ENCODE measurements around the gene PTMA. TPM values are rescaled to one million over a fixed set of nuclear protein-coding genes. Genes with fewer than 3 reads are reported as not detected.
A peak's percentile ranks its signal among the peaks of the same experiment; 100 is the strongest.
"Not testable (repeated sequence)": the region's sequence is repeated elsewhere in the genome, so short reads cannot be mapped to it uniquely, and the experiment has no call there.

The PTMA gene
- total RNA-seq, 1 donor from 2014 or later, result 1,131 TPM

DNA sequence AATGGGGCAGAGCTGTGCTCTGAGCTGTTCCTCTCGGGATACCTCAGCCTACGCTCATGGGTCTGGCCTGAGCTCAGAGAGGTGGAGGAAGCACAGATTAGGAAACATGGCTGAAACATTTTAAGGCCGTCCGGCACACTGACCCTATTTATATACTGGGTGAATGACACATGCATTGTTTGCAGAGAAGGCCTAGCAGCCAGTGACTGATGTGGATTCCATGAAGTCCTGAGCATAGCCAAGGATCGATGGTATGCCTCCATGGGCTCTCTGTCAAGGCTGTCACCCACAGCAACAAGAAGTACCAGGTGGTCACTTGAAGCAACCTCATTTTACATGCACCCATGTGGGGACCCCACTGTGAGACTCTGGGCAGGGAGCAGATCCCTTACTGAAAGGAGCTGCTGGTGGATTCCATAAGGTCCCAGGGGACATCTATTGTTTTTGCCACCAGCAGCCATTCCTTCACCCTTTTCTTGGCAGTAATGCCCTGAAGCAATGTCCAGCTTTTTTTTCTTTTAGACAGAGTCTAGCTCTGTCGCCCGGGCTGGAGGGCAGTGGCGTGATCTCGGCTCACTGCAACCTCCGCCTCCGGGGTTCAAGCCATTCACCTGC lies 8.4 kb downstream of the PTMA start:
- peak; percentile 49 for DNase-seq

DNA sequence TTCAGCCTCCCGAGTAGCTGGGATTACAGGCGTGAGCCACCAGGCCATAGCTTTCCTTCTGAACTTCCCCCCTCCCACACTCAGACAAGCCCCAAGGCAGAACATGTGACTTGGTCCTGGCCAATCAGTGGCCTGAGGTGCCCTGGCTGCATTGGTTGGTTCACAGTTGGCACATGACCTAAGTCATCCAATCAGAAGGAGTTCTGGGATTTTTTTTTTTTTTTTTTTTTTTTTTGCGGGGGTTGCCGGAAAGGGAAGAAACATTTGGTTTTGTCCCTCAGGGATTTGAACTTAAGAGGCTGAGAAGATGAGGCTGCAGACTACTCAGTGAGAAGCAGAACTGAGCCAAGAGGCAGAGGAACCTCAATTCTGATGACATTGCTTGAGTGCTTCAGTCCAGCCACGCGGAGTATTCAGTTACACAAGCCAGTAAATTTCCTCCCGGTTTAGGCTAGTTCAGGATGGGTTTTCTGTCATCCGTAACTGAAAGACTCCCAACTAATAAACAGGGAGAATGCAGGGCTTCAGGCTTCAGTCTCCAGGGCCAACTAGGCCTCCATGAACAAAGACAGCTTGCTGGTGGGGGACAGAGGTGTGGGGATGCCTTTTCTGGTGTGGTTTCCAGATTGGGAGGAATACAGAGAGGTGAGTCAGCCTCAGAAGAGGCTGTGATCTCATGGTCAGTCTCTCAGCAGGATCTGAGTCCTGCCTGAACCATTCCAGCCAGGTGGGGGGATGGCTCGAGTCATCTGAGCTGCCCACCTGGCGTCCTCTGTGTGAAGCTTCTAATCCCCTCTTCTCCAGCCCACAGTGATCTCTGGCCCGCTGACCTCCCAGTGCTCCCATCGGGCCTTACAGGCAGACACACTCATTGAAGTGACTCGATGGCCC lies 9.2 kb downstream of the PTMA start:
- peak; percentile 30 for DNase-seq

DNA sequence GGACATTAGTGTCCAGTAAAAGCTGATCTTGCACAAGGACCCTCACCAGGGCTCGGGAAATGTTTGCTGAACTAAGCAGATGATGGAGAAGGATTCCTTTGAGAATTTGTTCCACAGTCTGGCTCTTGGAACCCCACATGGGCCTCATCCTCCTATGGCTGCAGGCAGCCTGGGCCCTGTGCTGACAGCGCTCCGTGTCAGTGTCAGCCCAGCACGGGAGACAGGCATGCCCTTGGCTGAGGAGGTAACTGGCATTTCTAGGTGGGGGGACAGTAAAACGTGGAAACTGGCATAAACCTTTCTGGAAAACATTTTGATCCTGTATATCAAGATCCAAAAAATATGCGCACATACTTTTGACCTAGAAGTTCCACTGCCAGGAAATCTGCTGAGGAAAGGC lies 10.5 kb downstream of the PTMA start:
- DNase-seq, result no peak

DNA sequence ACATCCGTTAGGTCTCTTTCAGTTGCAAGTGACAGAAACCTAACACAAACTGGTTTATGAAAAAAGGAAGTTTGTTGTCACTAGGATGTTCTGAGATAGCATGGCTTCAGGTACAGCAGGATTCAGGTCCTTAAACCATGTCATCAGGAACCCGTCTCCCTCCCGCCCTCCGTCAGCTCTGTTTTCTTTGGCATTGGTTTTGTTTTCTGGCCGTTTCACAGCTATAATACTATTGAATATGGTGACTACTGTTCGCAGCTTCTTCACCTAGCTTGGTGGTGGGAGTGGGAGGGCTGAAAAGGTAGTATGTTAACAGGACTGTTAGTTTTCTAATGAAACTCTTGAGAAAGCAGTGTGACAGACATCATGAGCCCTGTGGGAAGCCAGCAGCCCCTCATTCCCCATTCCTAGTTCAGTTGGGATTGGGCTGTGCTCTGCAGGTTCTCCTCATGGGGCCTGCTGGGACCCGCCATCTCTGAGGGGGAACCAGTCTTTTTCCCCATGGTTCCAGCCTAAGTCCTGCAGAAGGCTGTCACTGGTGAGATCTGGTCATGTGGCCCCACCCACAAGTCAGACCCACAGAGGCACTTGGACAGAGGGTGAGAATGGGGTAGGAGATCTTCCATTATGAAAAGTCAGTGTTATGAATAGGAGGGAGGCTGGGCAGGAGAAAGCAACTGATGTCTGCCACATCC lies 12.1 kb downstream of the PTMA start:
- DNase-seq, result peak; percentile 23

DNA sequence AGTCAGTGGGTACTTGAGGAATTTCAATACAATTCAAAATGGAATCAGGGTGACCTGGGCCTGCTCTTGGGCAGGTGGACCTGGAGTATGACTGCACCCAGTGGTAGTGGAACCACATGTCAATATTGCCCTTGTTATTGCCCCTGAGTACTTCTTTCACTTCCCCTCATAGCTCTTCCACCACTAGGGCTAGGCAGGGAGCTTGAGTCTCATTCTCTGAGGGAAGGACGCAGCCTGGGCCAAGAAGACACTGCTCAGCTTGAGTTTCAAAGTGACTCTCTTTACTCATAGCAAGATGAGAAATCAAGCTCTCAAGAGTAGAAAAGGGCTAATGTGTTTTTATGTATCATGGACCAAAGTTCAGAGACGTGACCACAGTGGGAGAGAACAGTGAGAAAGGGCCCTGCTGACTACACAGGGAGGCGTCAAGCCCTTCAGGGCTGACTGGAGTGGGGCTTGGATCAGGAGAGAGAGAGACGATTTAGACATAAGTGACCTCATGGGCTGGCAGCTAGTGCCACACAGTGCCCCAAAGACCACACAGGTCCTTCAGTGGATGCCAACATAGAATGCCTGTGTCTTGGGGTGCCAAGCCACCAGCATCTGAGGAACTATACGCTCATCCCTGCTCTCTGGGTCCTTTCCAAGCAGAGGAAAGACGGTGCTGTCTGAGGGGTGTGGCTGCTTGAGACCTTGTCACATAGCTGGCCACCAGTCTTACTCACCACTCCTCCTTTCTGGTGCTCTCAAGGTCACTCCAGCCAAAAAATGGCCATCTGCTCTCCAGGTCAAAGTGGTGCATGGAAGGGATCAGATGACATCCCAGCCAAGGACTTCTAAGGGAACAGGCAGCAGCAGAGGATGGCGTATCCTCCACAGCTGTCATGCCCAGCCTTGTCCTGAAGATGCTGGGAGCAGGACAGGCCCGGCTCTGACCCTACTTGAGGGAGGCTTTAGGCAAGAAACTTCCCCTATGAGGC lies 13.0 kb downstream of the PTMA start:
- no peak for DNase-seq

DNA sequence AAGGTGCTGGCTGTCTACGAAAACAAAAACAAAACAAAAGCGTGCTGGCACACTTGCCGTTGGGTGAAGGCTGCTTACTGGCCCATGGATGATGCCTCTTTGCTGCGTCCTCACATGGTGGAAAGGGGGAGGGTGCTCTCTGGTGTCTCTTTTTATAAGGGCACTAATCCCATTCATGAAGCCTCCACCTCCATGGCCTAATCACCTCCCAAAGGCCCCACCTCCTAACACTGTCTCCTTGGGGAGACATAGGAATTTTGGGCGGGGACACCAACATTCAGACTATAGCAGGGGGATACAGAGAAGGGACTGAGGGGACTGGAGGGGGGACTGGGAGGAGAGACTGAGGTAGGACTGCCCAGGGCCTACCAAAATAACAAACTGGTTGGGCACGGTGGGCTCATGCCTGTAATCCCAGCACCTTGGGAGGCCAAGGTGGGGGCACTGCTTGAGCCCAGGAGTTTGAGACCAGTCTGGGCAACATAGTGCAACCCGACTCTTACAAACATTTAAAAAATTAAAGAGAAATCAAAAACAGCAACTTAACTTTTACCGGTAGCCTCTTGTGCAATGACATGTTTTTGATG lies 14.5 kb downstream of the PTMA start:
- no peak for DNase-seq

DNA sequence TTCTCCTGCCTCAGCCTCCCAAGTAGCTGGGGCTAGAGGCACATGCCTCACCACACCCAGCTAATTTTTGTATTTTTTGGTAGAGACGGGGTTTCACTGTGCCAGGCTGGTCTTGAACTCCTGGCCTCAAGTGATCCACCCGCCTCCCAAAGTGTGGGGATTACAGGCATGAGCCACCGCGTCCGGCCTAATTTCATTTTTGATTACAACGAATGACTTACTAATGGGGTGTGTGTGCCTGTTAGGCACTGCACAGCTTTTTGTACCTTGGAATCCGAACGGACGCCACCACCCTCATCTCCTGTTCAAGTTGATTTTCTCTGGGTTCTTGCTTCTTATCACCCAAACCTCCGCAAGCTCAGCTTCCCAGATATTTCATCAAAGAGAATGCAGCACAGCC lies 17.2 kb downstream of the PTMA start:
- DNase-seq, result no peak

DNA sequence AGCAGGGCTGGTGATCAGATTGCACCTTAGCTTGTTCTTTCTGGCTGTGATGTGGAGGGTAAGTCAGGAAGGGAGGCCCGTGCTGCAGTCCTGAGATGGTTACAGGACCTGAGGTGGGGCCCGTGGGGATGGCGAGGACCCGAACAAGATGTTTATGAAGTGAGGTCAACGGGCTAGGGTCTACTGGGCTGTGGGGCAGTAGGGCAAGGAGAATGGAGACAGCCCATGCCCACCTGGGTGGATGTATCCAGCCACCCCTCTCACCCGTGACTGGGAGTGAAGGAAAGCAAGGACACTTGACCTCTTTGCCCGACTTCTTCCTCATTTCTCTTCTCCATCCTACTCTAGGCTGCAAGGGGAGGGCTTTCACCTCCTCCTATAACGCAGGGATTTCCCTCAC lies 18.0 kb downstream of the PTMA start:
- no peak for DNase-seq

DNA sequence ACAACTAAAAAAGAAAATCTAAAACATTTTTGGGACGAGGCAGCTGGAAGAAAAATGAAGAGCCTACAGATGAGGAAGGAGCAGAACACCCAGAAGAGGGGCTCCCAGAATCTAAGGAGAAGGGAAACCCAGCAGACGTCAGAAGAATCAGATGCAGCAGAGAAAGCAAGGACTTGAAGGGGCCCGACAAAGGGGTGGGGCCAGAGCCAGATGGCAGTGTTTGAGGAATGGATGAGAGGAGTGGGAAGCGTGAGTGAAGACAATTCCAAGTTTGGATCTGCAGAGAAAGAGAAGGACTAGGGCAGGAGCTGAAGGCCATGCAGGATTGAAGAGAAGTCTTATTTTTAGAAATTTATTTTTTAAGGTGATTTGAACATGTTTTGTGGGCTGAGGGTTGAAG lies 19.3 kb downstream of the PTMA start:
- no peak for DNase-seq

DNA sequence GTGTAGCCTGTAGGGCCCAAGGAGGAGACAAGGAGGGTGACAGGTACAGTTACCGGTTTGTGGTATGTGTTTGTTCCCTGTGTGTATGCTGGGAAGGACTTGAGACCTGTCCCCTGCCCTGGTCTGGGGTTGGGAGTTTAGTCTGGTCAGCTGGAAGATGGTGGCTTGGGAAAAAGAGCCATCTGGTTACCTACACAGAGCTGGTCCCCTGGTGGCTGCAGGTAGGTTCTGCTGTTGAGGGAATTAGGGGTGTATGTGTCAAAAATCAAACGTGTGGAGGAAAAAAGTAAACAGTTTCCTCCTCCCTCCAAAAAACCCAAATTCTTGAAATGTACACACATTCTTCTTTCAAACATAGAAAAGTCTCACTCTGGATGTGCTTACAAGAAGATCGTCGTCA lies 24.3 kb downstream of the PTMA start:
- no peak for DNase-seq

DNA sequence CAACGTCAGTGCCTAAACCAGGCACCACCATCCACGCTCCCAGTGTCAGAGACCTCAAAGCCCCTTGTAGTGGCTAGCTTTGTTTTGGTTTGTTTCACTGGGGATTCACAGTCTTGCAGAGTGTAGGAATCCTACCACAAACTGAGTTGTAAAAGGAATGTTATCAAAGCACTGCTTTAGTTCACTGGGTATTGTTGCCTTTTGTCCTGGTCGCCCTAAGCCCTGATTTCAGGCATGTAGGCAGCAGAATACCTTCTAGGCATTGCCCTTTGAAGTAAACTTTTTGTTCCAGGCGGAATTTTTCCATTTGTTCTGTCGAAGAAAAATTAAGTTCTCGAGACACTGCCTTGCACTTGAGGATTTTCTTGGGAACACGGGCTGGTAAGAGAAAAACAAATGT lies 29.4 kb downstream of the PTMA start:
- DNase-seq, result no peak

DNA sequence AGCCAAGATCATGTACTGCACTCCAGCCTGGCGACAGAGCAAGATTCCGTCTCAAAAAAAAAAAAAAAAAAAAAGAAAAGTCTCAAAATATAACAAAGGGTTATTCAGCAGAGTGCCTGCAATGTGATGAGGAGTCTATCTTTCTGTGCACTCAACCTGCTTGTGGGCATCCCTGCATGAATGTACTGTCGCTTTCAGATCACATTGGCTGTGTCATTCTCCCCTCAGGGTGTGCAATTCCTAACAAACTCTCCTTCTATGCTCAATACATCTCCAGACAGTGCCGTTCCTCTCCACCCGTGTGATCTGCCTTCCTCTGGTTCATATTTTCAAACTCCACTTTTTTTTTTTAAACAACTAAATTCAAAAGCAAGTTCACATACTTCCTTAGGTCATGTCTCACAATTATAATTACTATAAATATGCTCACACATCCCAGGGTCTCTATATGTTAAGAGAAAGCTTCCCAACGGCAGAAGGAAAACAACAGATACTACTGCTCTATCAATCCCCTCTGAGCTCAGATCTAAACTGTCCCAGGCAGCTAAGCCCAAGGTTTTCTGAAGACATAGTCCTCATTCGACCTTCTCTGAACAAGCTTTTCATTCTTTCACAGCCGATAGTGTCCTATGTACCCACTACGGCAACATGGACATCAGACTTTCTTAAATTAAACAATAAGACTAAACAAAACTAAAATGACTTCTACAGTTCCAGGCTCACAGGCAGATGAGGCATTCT lies 35.2 kb downstream of the PTMA start:
- no peak for DNase-seq

DNA sequence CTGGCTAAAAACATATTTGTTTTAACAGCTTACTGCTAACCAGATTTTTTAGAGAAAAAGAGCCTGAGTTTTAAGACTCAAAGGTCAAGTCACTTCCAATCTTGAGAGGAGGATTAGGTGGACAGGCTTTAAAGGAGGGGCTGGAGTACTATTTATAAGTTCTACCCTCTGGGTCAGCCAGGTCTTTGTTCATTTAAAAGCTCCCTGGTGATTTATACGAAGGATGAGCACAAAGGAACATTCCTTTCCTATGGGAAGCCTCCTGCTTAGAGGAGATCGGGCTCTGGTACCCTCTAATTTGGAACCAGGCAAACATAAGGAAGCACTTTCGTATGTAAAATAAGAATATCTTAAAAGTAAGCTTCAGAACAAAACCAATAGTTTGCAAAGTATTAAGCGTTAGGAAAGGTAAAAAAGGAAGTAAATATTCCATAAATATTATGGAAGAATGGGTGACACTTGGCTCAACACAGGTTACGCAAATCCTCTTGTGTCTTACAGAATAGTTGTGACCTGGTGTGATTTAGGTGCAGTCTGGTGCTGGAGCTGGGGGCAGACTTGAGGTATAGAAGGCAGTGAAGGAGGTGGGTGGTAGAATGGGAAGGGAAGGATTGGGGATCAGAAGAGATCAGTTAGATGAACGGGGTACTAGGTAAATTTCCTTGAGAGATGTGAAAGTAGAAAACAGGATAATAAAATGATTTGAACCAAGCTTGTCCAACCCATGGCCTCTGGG lies 37.1 kb downstream of the PTMA start:
- no peak for DNase-seq

DNA sequence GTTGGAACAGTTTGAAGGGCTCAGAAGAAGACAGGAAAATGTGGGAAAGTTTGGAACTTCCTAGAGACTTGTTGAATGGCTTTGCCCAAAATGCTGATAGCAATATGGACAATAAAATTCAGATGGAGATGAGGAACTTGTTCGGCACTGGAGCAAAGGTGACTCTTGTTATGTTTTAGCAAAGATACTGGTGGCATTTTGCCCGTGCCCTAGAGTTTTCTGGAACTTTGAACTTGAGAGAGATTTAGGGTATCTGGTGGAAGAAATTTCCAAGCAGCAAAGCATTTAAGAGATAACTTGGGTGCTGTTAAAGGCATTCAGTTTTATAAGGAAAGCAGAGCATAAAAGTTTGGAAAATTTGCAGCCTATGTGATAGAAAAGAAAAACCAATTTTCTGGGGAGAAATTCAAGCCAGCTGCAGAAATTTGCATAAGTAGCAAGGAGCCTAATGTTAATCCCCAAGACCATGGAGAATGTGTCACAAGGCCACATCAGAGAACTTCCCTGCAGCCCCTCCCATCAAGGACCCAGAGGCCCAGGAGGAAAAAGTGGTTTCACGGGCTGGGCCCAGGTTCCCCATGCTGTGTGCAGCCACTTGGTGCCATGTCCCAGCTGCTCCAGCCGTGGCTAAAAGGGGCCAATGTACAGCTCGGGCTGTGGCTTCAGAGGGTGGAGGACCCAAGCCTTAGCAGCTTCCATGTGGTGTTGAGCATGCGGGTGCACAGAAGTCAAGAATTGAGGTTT lies 40.0 kb downstream of the PTMA start:
- not testable (repeated sequence) for DNase-seq

DNA sequence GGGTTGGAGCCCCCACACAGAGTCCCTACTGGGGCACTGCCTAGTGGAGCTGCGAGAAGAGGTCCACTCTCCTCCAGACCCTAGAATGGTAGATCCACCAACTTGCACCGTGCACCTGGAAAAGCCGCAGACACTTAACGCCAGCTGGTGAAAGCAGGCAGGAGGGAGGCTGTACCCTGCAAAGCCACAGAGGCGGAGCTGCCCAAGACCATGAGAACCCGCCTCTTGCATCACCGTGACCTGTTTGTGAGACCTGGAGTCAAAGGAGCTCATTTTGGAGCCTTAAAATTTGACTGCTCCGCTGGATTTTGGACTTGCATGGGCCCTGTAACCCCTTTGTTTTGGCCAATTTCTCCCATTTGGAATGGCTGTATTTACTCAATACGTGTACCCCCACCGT lies 40.7 kb downstream of the PTMA start:
- not testable (repeated sequence) for DNase-seq

DNA sequence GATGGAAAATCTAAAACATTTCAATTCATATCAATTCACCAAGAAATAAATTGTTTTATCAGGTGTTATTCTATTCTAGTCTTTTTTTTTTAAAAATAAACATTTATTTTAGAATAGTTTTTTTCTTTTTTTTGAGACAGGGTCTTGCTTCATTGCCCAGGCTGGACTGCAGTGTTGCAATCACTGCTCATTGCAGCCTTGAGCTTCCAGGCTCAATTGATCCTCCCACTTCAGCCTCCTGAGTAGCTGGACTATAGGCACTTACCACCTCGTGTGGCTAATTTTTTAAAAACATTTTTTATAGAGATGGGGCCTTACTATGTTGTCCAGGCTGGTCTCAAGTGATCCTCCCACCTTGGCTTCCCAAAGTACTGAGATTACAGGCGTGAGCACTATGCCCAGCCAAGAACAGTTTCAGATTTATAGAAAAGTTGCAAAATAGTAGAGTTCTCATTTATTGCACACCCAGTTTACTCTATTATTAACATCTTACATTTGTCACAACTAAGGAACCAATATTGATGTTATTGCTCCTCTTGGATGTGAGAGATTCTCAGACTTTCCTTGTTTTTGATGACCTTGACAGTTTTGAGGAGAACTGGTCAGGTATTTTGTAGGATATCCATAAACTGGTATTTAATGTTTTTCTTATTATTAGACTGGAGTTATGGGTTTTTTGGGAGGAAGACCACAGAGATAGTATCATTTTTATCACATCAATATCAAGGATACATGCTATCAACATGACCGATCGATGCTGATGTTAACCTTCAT lies 42.9 kb downstream of the PTMA start:
- no peak for DNase-seq

DNA sequence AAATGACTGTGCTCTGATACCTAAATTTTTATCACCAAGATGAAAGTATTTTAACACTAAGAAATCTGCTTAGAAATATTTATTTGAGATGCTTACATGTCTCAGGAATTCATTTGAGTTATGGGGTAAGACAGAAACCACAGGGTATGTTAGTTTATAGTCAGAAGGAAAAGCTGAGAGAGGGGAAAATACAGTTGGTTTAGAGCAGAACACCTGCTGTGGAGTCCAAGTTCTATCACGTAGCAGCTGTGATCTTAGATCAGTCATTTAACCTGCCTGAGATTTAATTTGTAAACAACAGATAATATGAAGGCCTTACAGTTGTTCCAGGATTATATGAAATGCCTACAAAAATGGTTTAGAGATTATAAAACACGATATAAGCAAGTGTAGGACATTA lies 43.7 kb downstream of the PTMA start:
- DNase-seq, result no peak

DNA sequence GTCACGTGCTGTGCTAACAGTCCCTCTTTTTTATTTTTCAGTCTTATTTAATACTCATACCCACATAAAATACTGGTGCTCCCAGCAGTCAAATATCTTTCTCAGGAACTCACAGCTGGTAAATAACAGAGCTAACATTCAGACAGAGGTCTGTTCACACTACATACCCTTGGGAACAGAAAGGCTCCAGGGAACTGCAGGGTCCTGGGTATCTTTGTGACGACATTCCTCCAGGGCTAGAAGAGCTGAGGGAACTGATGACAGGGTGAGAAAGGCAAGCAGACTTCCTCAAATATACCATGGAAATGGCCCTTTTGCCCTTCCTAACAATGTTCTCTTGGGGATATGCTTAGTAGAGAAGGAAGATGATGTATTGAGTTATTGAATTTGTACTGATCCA lies 53.4 kb downstream of the PTMA start:
- DNase-seq, result no peak
